Anterior cingulate cortex (tissue), 58 donors: ENCODE results near the gene WSCD2.
A peak's percentile ranks its signal among the peaks of the same experiment; 100 is the strongest.

Experiments
- DNase-seq, 58 donors: peaks; one replicate each; lab custom pipeline; 2025; lab: John Stamatoyannopoulos, UW

WSCD2 gene

GRCh38 chr12:108129017-108129812, at the start of gene WSCD2:
Gene WSCD2, plus strand, starts transcription at chr12:108129288. Its CDS starts 66,545 bp downstream, at chr12:108195833.
- DNase-seq = peak in 54 of 58 donors; percentile 10 to 82 (median 48)

- DNase-seq = no peak
Measured at GRCh38 chr12:108079721-108080120, 49.4 kb upstream of the WSCD2 start.

GRCh38 chr12:108080363-108080762, 48.7 kb upstream of the WSCD2 start:
- DNase-seq = no peak

GRCh38 chr12:108082485-108082884, 46.6 kb upstream of the WSCD2 start:
- DNase-seq = no peak

DNA sequence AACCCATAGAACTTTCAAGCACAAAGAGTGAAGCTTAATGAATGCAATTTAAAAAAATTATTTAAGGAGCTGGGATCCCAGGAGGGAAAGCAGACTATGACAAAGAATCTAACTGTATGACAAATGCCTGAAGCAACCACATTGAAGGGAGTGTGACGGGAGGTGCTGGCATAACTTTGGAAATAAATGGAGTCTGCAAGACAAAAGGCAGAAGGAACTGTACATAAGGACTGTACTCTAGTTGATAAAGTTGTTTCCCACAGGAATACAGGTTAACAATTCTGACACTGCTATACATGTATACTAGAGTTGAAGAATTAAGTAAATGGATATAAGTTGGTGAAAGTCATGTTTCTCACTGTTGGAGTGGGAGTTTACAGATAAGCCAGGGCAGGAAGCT, 41.2 kb upstream of the WSCD2 start:
- no peak for DNase-seq

DNA sequence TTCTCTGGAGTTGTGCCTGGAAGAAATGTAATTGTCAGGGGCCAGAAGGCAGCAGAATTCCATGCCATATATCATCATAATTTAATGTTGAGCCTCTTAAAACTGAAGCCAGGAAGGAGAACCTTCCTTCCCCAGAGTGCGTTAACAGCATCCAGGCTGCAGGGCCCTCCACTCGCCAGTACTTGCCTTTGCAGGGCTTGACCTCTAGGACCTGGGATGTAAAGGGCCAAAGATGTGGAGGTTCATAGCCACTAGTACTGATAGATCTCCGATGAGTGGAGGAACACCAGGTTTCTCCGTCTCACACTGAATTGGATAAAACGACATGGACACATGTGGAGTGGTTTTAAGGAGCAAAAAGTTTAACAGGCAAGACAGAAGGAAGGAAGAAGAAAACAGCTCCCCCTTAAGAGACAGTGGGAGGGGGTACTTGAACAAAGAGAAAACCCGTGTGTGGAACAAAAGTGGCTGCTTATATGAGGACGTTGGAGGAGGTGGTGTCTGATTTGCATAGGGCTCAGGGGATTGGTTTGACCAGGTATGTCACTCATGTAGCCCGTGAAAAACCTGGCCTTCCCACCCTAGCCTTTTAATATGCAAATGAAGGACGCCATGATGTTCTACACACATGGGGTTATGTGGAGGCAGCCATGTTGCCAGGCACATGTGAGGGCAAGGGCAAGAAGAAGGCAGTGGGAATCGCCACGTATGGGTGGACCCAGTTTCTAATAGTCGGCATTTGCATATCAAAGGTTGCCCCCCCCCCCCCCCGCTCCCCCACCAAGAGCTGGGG, 38.8 kb upstream of the WSCD2 start:
- no peak for DNase-seq

GRCh38 chr12:108090932-108091678, 38.0 kb upstream of the WSCD2 start:
- no peak for DNase-seq

GRCh38 chr12:108091679-108092051, 37.4 kb upstream of the WSCD2 start:
- DNase-seq = no peak

DNA sequence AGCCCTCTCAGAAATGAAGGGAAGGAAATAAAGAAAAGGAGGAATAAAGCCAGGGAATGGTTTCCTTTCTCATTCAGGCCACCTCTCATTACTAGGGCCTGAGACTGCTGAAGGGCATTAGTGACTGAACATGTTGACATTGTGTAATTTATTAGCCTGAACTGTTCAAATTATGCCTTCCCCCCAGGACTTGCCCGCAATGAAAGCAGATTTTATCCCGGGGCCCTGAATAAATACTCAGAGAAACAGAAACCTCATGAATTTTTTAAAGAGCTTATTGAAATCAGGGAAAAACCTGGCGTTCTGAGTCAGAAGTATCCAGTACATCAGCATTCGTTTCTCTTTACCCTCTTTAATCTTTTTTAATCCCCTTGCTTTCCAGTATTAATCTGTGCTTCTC, 35.9 kb upstream of the WSCD2 start:
- no peak for DNase-seq

GRCh38 chr12:108094056-108094649, 34.9 kb upstream of the WSCD2 start:
- DNase-seq = no peak

- no peak for DNase-seq
Measured at GRCh38 chr12:108097160-108097911, 31.8 kb upstream of the WSCD2 start.

DNA sequence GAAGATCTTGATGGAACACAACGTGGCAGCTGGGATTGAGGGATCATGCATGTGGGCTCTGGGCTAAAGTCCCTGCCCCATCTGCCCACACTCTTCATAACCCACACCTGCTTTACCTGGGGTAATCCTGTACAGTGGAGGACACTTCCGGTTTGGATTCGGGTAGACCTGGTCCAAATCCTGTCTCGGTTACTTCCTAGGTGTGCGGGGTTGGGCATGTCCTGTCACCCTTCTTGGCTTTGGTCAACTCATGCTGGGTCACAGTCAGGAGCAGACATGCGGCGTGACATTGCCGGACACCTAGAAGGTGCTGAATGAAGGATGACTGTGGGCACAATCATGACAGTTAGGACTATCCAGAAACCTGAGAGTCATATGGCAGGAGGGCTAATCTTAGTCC, 30.7 kb upstream of the WSCD2 start:
- no peak for DNase-seq

DNA sequence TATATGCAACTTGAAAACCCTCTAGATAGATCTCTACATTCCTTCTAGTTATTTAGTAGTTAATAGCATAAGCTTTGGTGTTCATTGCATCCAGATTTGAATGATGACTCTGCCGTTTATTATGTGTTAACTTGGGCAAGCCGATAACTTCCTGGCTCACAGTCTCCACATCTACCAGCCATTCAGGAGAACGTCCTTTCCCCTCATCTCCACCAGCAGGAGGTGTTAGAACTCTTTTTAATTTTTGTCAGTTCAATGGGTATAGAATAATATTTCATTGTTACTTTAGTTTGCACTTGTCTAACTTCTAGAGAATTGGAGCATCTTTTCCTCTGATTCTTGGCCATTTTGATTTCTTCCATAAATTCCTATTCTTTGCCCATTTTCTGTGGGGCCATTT, 30.0 kb upstream of the WSCD2 start:
- no peak for DNase-seq

GRCh38 chr12:108099778-108100489, 29.2 kb upstream of the WSCD2 start:
- DNase-seq = no peak

DNA sequence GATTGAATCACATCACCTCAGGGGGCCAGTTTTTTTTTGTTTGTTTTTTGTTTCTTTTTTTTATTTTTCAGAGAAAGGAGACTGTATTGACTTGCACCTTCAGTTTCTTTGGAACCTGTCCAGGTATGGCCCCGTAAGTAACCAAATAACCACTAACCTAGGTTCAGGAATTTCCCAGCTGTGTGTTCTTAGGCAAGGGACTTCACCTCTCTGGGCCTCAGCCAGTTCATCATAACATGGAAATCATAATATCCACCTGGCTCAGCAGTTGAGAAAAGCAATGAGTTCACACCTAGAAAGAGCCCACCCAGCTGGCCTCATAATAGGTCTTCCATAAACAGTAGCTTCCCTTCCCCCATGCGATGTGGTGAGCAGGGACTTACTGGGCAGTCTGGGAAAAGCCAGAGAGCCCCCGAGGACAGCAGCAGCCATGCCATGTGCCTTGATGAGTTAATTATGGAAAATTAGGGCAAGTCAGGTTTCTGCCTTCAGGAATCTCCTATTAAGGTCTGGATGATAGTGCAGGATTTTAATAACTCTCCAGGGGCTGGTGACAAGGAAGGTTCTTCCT, 27.4 kb upstream of the WSCD2 start:
- no peak for DNase-seq

DNA sequence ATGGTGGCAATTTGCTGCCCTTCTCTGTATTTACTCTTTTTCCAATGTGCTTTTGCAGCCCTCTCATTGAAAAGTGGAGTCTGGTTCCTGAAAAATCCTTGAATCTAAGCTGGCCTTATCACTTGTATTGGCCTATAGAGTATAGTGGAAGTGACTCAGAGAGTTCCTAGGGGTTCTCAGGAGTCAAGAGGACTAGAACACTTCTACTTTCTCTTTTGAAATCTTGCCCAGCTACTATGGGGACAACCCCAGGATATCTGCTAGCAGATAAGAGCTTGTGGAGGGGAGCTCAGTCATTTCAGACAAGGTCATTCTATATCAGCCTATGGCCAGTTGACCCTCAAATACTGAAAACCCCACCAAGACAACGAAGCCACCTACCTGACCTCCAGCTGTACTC, 26.7 kb upstream of the WSCD2 start:
- DNase-seq = no peak

GRCh38 chr12:108103087-108103486, 26.0 kb upstream of the WSCD2 start:
- DNase-seq = no peak

- no peak for DNase-seq
Measured at GRCh38 chr12:108103517-108103916, 25.6 kb upstream of the WSCD2 start.

- no peak for DNase-seq
Measured at GRCh38 chr12:108104657-108105056, 24.4 kb upstream of the WSCD2 start.
